T-helper 17 cell (primary cell): Measurements from ENCODE around the gene KRT76. TPM values are rescaled to one million over a fixed set of nuclear protein-coding genes. Genes with fewer than 3 reads are reported as not detected.

Source experiments
- ATAC-seq: fragments of 150-1000 bp; cut with Tn5 transposase; 2 replicates; pipeline ENCODE4 v1.10.0; 2021; ENCODE audit warnings: mild to moderate bottlenecking, moderate library complexity
- DNase-seq, 3 donors: peaks; one replicate each; pipeline versions ENCODE4 v3.0.0 to v3.0.0-alpha.2; 2020 to 2021
- H3K9me3 ChIP-seq: one replicate; pipeline ENCODE4 v1.7.0; 2013; ENCODE audit warnings: low read length, mild to moderate bottlenecking; ENCODE audit not compliant: control insufficient read depth, poor library complexity, severe bottlenecking
- H3K27ac Mint-ChIP-seq: one replicate; pipeline ENCODE4 v1.8.0; 2022; ENCODE audit warnings: mild to moderate bottlenecking, moderate library complexity, mixed read lengths
- H3K27me3 Mint-ChIP-seq: one replicate; pipeline ENCODE4 v1.8.0; 2022; ENCODE audit warnings: mixed read lengths
- H3K36me3 Mint-ChIP-seq: one replicate; pipeline ENCODE4 v1.8.0; 2022; ENCODE audit warnings: low read depth, mixed read lengths
- H3K4me1 Mint-ChIP-seq: one replicate; pipeline ENCODE4 v1.8.0; 2022; ENCODE audit warnings: mild to moderate bottlenecking, mixed read lengths
- H3K4me3 Mint-ChIP-seq: one replicate; pipeline ENCODE4 v1.8.0; 2022; ENCODE audit warnings: mild to moderate bottlenecking, moderate library complexity, mixed read lengths
- total RNA-seq, 4 donors: library from RNA in 2 of 4; stranded (reverse) in 2 of 4; gene quantifications; one replicate each; pipeline ENCODE4 v1.2.3 and lab custom pipeline; 2022 to 2026

The KRT76 gene
- total RNA-seq, 2 donors from 2014 or later: not detected

GRCh38 chr12:52808573-52809160, 31.5 kb upstream of the KRT76 start:
- H3K36me3 Mint-ChIP-seq: no peaks in the 10 kb centered on the region
- H3K9me3 ChIP-seq: no peaks in the 10 kb centered on the region
- peaks cover 52% of the 10 kb centered on the region for H3K27me3 Mint-ChIP-seq
- ATAC-seq: no peak
- H3K4me1 Mint-ChIP-seq: no peaks in the 10 kb centered on the region
- no peak overlapping the region for H3K4me3 Mint-ChIP-seq
- H3K27ac Mint-ChIP-seq: no peak overlapping the region
- DNase-seq: no peak

GRCh38 chr12:52807544-52808470, 30.7 kb upstream of the KRT76 start:
- H3K9me3 ChIP-seq: no peaks in the 10 kb centered on the region
- no peak for ATAC-seq
- no peak overlapping the region for H3K4me3 Mint-ChIP-seq
- H3K4me1 Mint-ChIP-seq: no peaks in the 10 kb centered on the region
- no peak overlapping the region for H3K27ac Mint-ChIP-seq
- peaks cover 52% of the 10 kb centered on the region for H3K27me3 Mint-ChIP-seq
- peaks cover 3% of the 10 kb centered on the region for H3K36me3 Mint-ChIP-seq
- DNase-seq: no peak

GRCh38 chr12:52806821-52807543, 29.8 kb upstream of the KRT76 start:
- Mint-ChIP-seq H3K27me3 (peaks cover 52% of the 10 kb centered on the region), H3K27ac (no peak overlapping the region), H3K36me3 (peaks cover 3% of the 10 kb centered on the region), H3K4me3 (no peak overlapping the region), H3K4me1 (no peaks in the 10 kb centered on the region)
- no peak for DNase-seq
- no peaks in the 10 kb centered on the region for H3K9me3 ChIP-seq
- no peak for ATAC-seq

- H3K4me3 Mint-ChIP-seq: no peak overlapping the region
- H3K36me3 Mint-ChIP-seq: peaks cover 3% of the 10 kb centered on the region
- ATAC-seq (no peak), DNase-seq (no peak)
- H3K9me3 ChIP-seq: no peaks in the 10 kb centered on the region
- H3K27me3 Mint-ChIP-seq: peaks cover 56% of the 10 kb centered on the region
- no peak overlapping the region for H3K27ac Mint-ChIP-seq
- H3K4me1 Mint-ChIP-seq: no peaks in the 10 kb centered on the region
Observed at GRCh38 chr12:52806169-52806811, 29.1 kb upstream of the KRT76 start.

- H3K36me3 Mint-ChIP-seq: peaks cover 3% of the 10 kb centered on the region
- peaks cover 59% of the 10 kb centered on the region for H3K27me3 Mint-ChIP-seq
- no peaks in the 10 kb centered on the region for H3K4me1 Mint-ChIP-seq
- DNase-seq (no peak), ATAC-seq (no peak)
- no peak overlapping the region for H3K4me3 Mint-ChIP-seq
- no peak overlapping the region for H3K27ac Mint-ChIP-seq
- no peaks in the 10 kb centered on the region for H3K9me3 ChIP-seq
Observed at GRCh38 chr12:52805739-52806138, 28.6 kb upstream of the KRT76 start.

GRCh38 chr12:52805000-52805399, 27.9 kb upstream of the KRT76 start:
- peaks cover 60% of the 10 kb centered on the region for H3K27me3 Mint-ChIP-seq
- H3K4me3 Mint-ChIP-seq: no peak overlapping the region
- no peak for ATAC-seq
- H3K4me1 Mint-ChIP-seq: no peaks in the 10 kb centered on the region
- H3K9me3 ChIP-seq: no peaks in the 10 kb centered on the region
- peaks cover 3% of the 10 kb centered on the region for H3K36me3 Mint-ChIP-seq
- H3K27ac Mint-ChIP-seq: no peak overlapping the region
- DNase-seq: no peak

- Mint-ChIP-seq H3K4me1 (no peaks in the 10 kb centered on the region), H3K36me3 (peaks cover 5% of the 10 kb centered on the region), H3K27me3 (peaks cover 53% of the 10 kb centered on the region), H3K27ac (no peak overlapping the region), H3K4me3 (no peak overlapping the region)
- no peak for DNase-seq
- no peak for ATAC-seq
- H3K9me3 ChIP-seq: no peaks in the 10 kb centered on the region
Observed at GRCh38 chr12:52802442-52802841, 25.3 kb upstream of the KRT76 start.

- H3K9me3 ChIP-seq: no peaks in the 10 kb centered on the region
- no peak overlapping the region for H3K27ac Mint-ChIP-seq
- no peaks in the 10 kb centered on the region for H3K4me1 Mint-ChIP-seq
- no peak overlapping the region for H3K4me3 Mint-ChIP-seq
- DNase-seq: no peak
- peaks cover 5% of the 10 kb centered on the region for H3K36me3 Mint-ChIP-seq
- ATAC-seq: no peak
- H3K27me3 Mint-ChIP-seq: peaks cover 47% of the 10 kb centered on the region
Observed at GRCh38 chr12:52801773-52802172, 24.6 kb upstream of the KRT76 start.

- Mint-ChIP-seq H3K4me3 (no peak overlapping the region), H3K4me1 (no peaks in the 10 kb centered on the region), H3K27me3 (peaks cover 42% of the 10 kb centered on the region), H3K27ac (no peak overlapping the region), H3K36me3 (peaks cover 5% of the 10 kb centered on the region)
- no peak for ATAC-seq
- H3K9me3 ChIP-seq: no peaks in the 10 kb centered on the region
- DNase-seq: no peak
Observed at GRCh38 chr12:52800259-52800917, 23.2 kb upstream of the KRT76 start.

- DNase-seq: no peak
- no peak overlapping the region for H3K4me3 Mint-ChIP-seq
- H3K27me3 Mint-ChIP-seq: peaks cover 43% of the 10 kb centered on the region
- peaks cover 5% of the 10 kb centered on the region for H3K36me3 Mint-ChIP-seq
- no peaks in the 10 kb centered on the region for H3K9me3 ChIP-seq
- ATAC-seq: no peak
- no peak overlapping the region for H3K27ac Mint-ChIP-seq
- no peaks in the 10 kb centered on the region for H3K4me1 Mint-ChIP-seq
Observed at GRCh38 chr12:52799505-52800211, 22.5 kb upstream of the KRT76 start.

- no peak overlapping the region for H3K27ac Mint-ChIP-seq
- no peaks in the 10 kb centered on the region for H3K4me1 Mint-ChIP-seq
- H3K9me3 ChIP-seq: no peaks in the 10 kb centered on the region
- H3K36me3 Mint-ChIP-seq: peaks cover 5% of the 10 kb centered on the region
- no peak for ATAC-seq
- H3K4me3 Mint-ChIP-seq: no peak overlapping the region
- no peak for DNase-seq
- peaks cover 46% of the 10 kb centered on the region for H3K27me3 Mint-ChIP-seq
Observed at GRCh38 chr12:52798671-52799504, 21.7 kb upstream of the KRT76 start.
